ENCODE measurements around the gene NOC2L. TPM values are rescaled to one million over a fixed set of nuclear protein-coding genes. Genes with fewer than 3 reads are reported as not detected.
A peak's percentile ranks its signal among the peaks of the same experiment; 100 is the strongest.

NOC2L gene
- total and polyA plus RNA-seq, 12 donors, result 38.3 to 64.8 (median 43.5) TPM

- peaks cover 0 to 17% (median 0%) of the 10 kb centered on the region in 9 donors for H3K36me3 ChIP-seq
- H3K9me3 ChIP-seq, result no peaks in the 10 kb centered on the region
- H3K27me3 ChIP-seq, result peaks cover 0 to 93% (median 0%) of the 10 kb centered on the region in 7 donors
- intact Hi-C loops (cut with DNase I), result no loop called here
- peak in 3 of 8 donors; percentile 2 to 3 (median 2) for ATAC-seq
- peak; percentile 25 to 54 for DNase-seq
- peaks cover 0 to 47% (median 22%) of the 10 kb centered on the region in 9 donors for H3K4me1 ChIP-seq
- H3K4me3 ChIP-seq, result peak overlapping the region; percentile 52 to 94 (median 76)
- WGBS, 2 donors, result 1% methylated on average over 79 to 86 of the region's 86 CpGs
- peak overlapping the region; percentile 96 to 100 (median 100) for H3K27ac ChIP-seq
- TF ChIP-seq CTCF (IDR thresholded peaks at IDR 0.05), result peak in 2 of 9 donors; percentile 13 to 40
These were observed 40.1 kb upstream of the NOC2L start for GRCh38 chr1:998995-999724.

GRCh38 chr1:998745-998994 lies 39.6 kb upstream of the NOC2L start:
- H3K27ac ChIP-seq, result peak overlapping the region; percentile 96 to 100 (median 100)
- 1 to 10% methylated on average over 18 to 26 of the region's 27 CpGs for WGBS, 2 donors
- intact Hi-C loops (cut with DNase I), result no loop called here

GRCh38 chr1:997993-998744 lies 39.1 kb upstream of the NOC2L start:
- Histone ChIP-seq H3K4me1 (peaks cover 0 to 41% (median 21%) of the 10 kb centered on the region in 9 donors), H3K4me3 (peak overlapping the region; percentile 52 to 94 (median 76)), H3K27ac (peak overlapping the region in 7 of 10 donors; percentile 98 to 100 (median 100)), H3K27me3 (peaks cover 0 to 86% (median 0%) of the 10 kb centered on the region in 7 donors), H3K9me3 (no peaks in the 10 kb centered on the region), H3K36me3 (peaks cover 0 to 12% (median 0%) of the 10 kb centered on the region in 9 donors)
- peak; percentile 16 to 31 for DNase-seq
- intact Hi-C loops (cut with DNase I), result no loop called here
- 48 to 52% methylated on average over 71 to 75 of the region's 75 CpGs for WGBS, 2 donors
- no peak for ATAC-seq
- no peak for TF ChIP-seq CTCF (IDR thresholded peaks at IDR 0.05)

More at GRCh38 chr1:998745-998994, 39.6 kb upstream of the NOC2L start:
- no peak for TF ChIP-seq CTCF (IDR thresholded peaks at IDR 0.05)
- H3K27me3 ChIP-seq, result peaks cover 0 to 91% (median 0%) of the 10 kb centered on the region in 7 donors
- H3K4me1 ChIP-seq, result peaks cover 0 to 44% (median 21%) of the 10 kb centered on the region in 9 donors
- peaks cover 0 to 17% (median 0%) of the 10 kb centered on the region in 9 donors for H3K36me3 ChIP-seq
- ATAC-seq (no peak), DNase-seq (no peak)
- peak overlapping the region; percentile 52 to 94 (median 76) for H3K4me3 ChIP-seq
- no peaks in the 10 kb centered on the region for H3K9me3 ChIP-seq

- WGBS, 2 donors, result 75 to 84% methylated on average over 3 of the region's 3 CpGs
- peak overlapping the region in 7 of 10 donors; percentile 64 to 88 (median 79) for H3K4me3 ChIP-seq
- no peak for DNase-seq
- H3K4me1 ChIP-seq, result peaks cover 0 to 37% (median 21%) of the 10 kb centered on the region in 9 donors
- peaks cover 0 to 80% (median 0%) of the 10 kb centered on the region in 7 donors for H3K27me3 ChIP-seq
- H3K9me3 ChIP-seq, result peaks cover 0 to under 1% (median 0%) of the 10 kb centered on the region in 11 donors
- intact Hi-C loops (cut with DNase I), result no loop called here
- H3K27ac ChIP-seq, result peak overlapping the region in 3 of 10 donors; percentile 100
- peaks cover 0 to 9% (median 0%) of the 10 kb centered on the region in 9 donors for H3K36me3 ChIP-seq
- no peak for ATAC-seq
- no peak for TF ChIP-seq CTCF (IDR thresholded peaks at IDR 0.05)
These were observed 38.6 kb upstream of the NOC2L start for GRCh38 chr1:997713-997992.
